Tibial artery (tissue), 4 donors: ENCODE results near the gene MLLT10.
"Not testable (repeated sequence)": the region's sequence is repeated elsewhere in the genome, so short reads cannot be mapped to it uniquely, and the experiment has no call there.

Experiments used
- DNase-seq, 2 donors: peaks; one replicate each; pipeline ENCODE4 v3.0.0-alpha.2; 2019
- H3K27ac ChIP-seq, 2 donors: fragments of 200-600 bp; sonication (generic) in 1 of 2; 1 replicate in 1 of 2; 2 replicates in 1 of 2; pipeline ENCODE4 v1.5.1; 2018 to 2019; ENCODE audit warnings: mild to moderate bottlenecking in 1 of 2
- H3K27me3 ChIP-seq, 2 donors: fragments of 200-600 bp; sonication (generic) in 1 of 2; one replicate each; pipeline versions ENCODE4 v1.5.1 to v1.6.0; 2016 to 2019
- H3K36me3 ChIP-seq, 3 donors: fragments of 200-600 bp; sonication (generic) in 2 of 3; one replicate each; pipeline ENCODE4 v1.5.1; 2016 to 2019; ENCODE audit warnings: mild to moderate bottlenecking in 2 of 3
- H3K4me1 ChIP-seq, 4 donors: fragments of 200-600 bp; sonication (generic) in 2 of 4; 1 replicate in 3 of 4; 2 replicates in 1 of 4; pipeline ENCODE4 v1.5.1; 2016 to 2019
- H3K4me3 ChIP-seq, 2 donors: fragments of 200-600 bp; sonication (generic) in 1 of 2; 1 replicate in 1 of 2; 2 replicates in 1 of 2; pipeline ENCODE4 v1.5.1; 2018 to 2019; ENCODE audit warnings: mild to moderate bottlenecking in 2 of 2
- H3K9me3 ChIP-seq, 3 donors: fragments of 200-600 bp; sonication (generic) in 1 of 3; one replicate each; pipeline ENCODE4 v1.5.1; 2016 to 2019
- intact Hi-C: fragments of 100-400 bp; cut with DNase I; formaldehyde crosslinking; loops from one replicate; pipeline ENCODE4 v1.15.0; 2023; ENCODE audit warnings: low total_unique reads
- TF ChIP-seq, protein P1 (sequence below), 2 experiments: fragments of 200-600 bp in 1 of 2; fragments of 450-650 bp in 1 of 2; IDR thresholded peaks; one replicate each; pipeline ENCODE4 v1.5.1; 2017 to 2019; ENCODE audit warnings: antibody characterized with exemption in 2 of 2, mild to moderate bottlenecking in 1 of 2, moderate library complexity in 1 of 2

Gene MLLT10

DNA sequence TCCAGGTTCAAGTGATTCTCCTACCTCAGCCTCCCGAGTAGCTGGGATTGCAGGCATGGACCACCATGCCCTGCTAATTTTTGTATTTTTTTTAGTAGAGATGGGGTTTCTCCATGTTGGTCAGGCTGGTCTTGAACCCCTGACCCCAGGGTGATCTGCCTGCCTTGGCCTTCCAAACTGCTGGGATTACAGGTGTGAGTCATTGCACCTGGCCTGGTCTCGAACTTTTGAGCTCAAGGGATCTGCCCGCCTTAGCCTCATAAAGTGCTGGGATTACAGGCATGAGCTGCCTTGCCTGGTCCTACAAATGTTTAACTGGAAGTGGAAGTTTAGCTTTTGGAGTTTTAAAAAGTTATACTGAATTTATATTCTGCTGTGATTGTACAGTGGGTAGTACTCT lies 2.8 kb downstream of the MLLT10 start:
- Histone ChIP-seq H3K4me3 (no peak overlapping the region), H3K27ac (no peak overlapping the region), H3K36me3 (peaks cover 30 to 51% (median 35%) of the 10 kb centered on the region in 3 donors), H3K27me3 (no peaks in the 10 kb centered on the region), H3K9me3 (no peaks in the 10 kb centered on the region), H3K4me1 (peaks cover 0 to 22% (median 7%) of the 10 kb centered on the region in 4 donors)
- no peak for DNase-seq
- intact Hi-C loops, result no loop called here
- TF ChIP-seq, protein P1, sequence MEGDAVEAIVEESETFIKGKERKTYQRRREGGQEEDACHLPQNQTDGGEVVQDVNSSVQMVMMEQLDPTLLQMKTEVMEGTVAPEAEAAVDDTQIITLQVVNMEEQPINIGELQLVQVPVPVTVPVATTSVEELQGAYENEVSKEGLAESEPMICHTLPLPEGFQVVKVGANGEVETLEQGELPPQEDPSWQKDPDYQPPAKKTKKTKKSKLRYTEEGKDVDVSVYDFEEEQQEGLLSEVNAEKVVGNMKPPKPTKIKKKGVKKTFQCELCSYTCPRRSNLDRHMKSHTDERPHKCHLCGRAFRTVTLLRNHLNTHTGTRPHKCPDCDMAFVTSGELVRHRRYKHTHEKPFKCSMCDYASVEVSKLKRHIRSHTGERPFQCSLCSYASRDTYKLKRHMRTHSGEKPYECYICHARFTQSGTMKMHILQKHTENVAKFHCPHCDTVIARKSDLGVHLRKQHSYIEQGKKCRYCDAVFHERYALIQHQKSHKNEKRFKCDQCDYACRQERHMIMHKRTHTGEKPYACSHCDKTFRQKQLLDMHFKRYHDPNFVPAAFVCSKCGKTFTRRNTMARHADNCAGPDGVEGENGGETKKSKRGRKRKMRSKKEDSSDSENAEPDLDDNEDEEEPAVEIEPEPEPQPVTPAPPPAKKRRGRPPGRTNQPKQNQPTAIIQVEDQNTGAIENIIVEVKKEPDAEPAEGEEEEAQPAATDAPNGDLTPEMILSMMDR (IDR thresholded peaks at IDR 0.05), result no peak

DNA sequence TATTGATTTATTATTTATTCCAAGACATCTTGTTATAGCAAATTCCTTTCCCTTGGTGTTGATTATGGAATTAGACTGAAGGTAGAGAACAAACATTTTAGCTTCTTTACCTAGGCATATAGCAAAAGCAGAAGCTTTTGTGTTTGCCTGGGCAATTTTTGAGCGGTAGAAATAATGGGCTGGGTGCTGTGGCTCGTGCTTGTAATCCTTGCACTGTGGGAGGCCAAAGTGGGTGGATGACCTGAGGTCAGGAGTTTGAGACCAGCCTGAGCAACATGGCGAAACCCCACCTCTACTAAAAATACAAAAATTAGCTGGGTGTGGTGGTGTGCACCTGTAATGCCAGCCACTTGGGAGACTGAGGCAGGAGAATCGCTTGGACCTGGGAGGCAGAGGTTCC lies 6.7 kb downstream of the MLLT10 start:
- DNase-seq, result peak in 1 of 2 donors; percentile 9
- intact Hi-C loops, H3K4me1 ChIP-seq, H3K9me3 ChIP-seq, H3K4me3 ChIP-seq, H3K27me3 ChIP-seq, H3K27ac ChIP-seq: not testable (repeated sequence)
- H3K36me3 ChIP-seq, result peaks cover 59 to 90% (median 66%) of the 10 kb centered on the region in 3 donors

DNA sequence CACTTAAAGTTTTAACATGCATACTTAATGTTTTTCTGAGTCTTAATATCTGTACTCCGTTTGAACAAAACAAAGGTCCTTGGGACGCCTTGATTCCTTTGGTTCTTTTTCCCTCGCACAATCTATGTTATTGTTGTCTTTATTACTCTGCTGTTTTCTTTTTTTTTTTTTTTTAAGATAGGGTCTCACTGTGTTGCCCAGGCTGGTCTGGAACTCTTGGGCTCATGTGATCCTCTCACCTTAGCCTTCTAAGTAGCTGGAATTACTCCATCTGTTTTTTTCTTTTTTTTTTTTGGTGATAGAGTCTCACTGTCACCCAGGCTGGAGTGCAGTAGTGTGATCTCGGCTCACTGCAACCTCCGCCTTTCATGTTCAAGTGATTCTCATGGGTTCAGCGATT lies 13.2 kb downstream of the MLLT10 start:
- H3K36me3 ChIP-seq, result peaks cover 20 to 79% (median 46%) of the 10 kb centered on the region in 3 donors
- intact Hi-C loops, result no loop called here
- H3K27ac ChIP-seq, result no peak overlapping the region
- H3K4me3 ChIP-seq, result no peak overlapping the region
- no peaks in the 10 kb centered on the region for H3K27me3 ChIP-seq
- peaks cover 0 to 14% (median 2%) of the 10 kb centered on the region in 4 donors for H3K4me1 ChIP-seq
- TF ChIP-seq, protein P1 (IDR thresholded peaks at IDR 0.05), result no peak
- H3K9me3 ChIP-seq, result no peaks in the 10 kb centered on the region
- DNase-seq, result no peak

DNA sequence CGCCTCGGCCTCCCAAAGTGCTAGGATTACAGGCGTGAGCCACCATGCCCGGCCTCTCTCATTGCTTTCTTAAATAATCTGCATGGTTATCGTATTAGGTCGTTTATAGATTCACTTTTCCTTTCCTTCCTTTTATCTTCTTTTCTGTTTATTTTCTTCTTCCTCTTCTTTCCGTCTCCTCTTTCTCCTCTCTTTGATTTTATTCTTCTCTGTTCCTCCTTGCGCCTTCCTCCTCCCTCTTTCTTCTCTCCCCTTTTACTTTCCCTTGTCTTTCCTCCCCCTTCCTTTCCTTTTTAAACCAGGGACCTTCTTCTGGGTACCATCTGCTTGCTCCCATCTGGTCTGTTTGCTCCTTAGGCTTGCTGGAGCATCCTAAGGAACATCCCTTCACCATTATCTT lies 18.6 kb downstream of the MLLT10 start:
- H3K9me3 ChIP-seq, result no peaks in the 10 kb centered on the region
- H3K27me3 ChIP-seq, result no peaks in the 10 kb centered on the region
- peaks cover 0 to 14% (median 2%) of the 10 kb centered on the region in 4 donors for H3K4me1 ChIP-seq
- H3K27ac ChIP-seq, result no peak overlapping the region
- intact Hi-C loops, result no loop called here
- H3K36me3 ChIP-seq, result peaks cover 10 to 56% (median 28%) of the 10 kb centered on the region in 3 donors
- TF ChIP-seq, protein P1 (IDR thresholded peaks at IDR 0.05), result no peak
- H3K4me3 ChIP-seq, result no peak overlapping the region
- no peak for DNase-seq

DNA sequence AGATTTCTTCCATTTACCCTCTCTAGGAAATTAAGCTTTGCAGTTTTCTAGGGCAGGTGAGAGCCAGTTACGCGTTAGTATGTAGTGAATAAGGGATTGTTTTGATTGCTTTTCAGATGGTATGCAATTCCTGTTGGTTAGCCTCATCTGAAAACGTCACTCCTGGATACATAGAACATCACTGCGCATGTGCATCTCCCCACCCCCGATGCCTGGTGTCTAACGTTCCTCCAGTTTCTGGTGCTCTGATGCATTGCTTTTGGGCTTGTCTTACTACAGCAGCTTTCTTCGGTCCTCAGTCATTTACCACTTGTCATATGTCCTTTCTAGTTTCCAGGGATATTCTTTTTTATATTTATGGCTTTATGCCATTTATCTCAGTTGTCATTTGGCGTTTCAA lies 22.5 kb downstream of the MLLT10 start:
- Histone ChIP-seq H3K4me1 (peaks cover 0 to 11% (median under 1%) of the 10 kb centered on the region in 4 donors), H3K36me3 (peaks cover 16 to 45% (median 30%) of the 10 kb centered on the region in 3 donors), H3K27ac (no peak overlapping the region), H3K4me3 (no peak overlapping the region), H3K27me3 (no peaks in the 10 kb centered on the region), H3K9me3 (no peaks in the 10 kb centered on the region)
- no peak for DNase-seq
- intact Hi-C loops, result no loop called here
- TF ChIP-seq, protein P1 (IDR thresholded peaks at IDR 0.05), result no peak

DNA sequence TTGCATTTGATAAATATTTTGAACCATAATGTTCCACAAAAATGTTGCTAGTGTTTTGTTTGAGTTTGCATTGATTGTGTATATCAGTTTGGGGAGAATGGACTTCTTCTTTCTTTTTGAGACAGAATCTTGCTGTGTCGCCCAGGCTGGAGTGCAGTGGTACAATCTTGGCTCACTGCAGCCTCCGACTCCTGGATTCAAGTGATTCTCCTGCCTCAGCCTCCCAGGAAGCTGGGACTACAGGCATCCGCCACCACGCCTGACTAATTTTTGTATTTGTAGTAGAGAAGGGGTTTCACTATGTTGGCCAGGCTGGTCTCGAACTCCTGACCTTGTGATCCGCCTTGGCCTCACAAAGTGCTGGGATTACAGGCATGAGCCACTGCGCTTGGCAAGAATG lies 25.0 kb downstream of the MLLT10 start:
- H3K9me3 ChIP-seq, H3K27ac ChIP-seq, intact Hi-C loops, H3K4me3 ChIP-seq, H3K27me3 ChIP-seq: not testable (repeated sequence)
- peaks cover 0 to 10% (median 0%) of the 10 kb centered on the region in 4 donors for H3K4me1 ChIP-seq
- peak in 1 of 2 donors; percentile 38 for DNase-seq
- peaks cover 16 to 27% (median 19%) of the 10 kb centered on the region in 3 donors for H3K36me3 ChIP-seq
